K562 (cell line): ENCODE results near the gene HSPA5. TPM values are rescaled to one million over a fixed set of nuclear protein-coding genes. Genes with fewer than 3 reads are reported as not detected.

ENCODE experiments used
- CBX3 ChIP-seq, 2 experiments: IDR thresholded peaks; 1 replicate in 1 of 2; 2 replicates in 1 of 2; pipeline ENCODE4 v1.6.1; 2012; ENCODE audit warnings: inconsistent platforms in 2 of 2, low read length in 2 of 2, borderline replicate concordance in 1 of 2, control low read depth in 1 of 2
- CREB3L1 ChIP-seq: fragments of 450-650 bp; IDR thresholded peaks from 2 replicates; pipeline ENCODE4 v1.6.1; 2014; ENCODE audit warnings: low read depth, mild to moderate bottlenecking, moderate library complexity, borderline replicate concordance
- E2F5 ChIP-seq: sonication (generic); formaldehyde crosslinking; IDR thresholded peaks from 2 replicates; pipeline ENCODE4 v1.8.0; 2022; ENCODE audit warnings: mild to moderate bottlenecking, missing genetic modification reagents
- FOS ChIP-seq: IDR thresholded peaks from 3 replicates; pipeline ENCODE4 v1.6.1; 2011; ENCODE audit not compliant: insufficient read length; ENCODE audit errors: extremely low read depth
- FOXJ2 ChIP-seq: fragments of 200-800 bp; sonication (Bioruptor generic); IDR thresholded peaks from 2 replicates; pipeline ENCODE4 v1.6.1; 2016; ENCODE audit warnings: missing genetic modification characterization, missing compliant biosample characterization
- NONO ChIP-seq, 2 experiments: fragments of 200-400 bp in 1 of 2; fragments of 450-650 bp in 1 of 2; formaldehyde crosslinking in 1 of 2; IDR thresholded peaks; 2 replicates each; pipeline ENCODE4 v1.6.1; 2017; ENCODE audit warnings: low read depth in 2 of 2, mild to moderate bottlenecking in 2 of 2, moderate library complexity in 2 of 2, low read length in 1 of 2
- SMARCE1 ChIP-seq: fragments of 450-650 bp; IDR thresholded peaks from 2 replicates; pipeline ENCODE4 v1.7.1; 2016; ENCODE audit warnings: mild to moderate bottlenecking
- SREBF2 ChIP-seq: sonication (generic); formaldehyde crosslinking; IDR thresholded peaks from 2 replicates; pipeline ENCODE4 v1.4.0; 2020; ENCODE audit warnings: mild to moderate bottlenecking, missing genetic modification reagents
- THRA ChIP-seq: fragments of 450-650 bp; IDR thresholded peaks from 2 replicates; pipeline ENCODE4 v1.6.1; 2017; ENCODE audit warnings: mild to moderate bottlenecking, moderate library complexity
- ZBTB11 ChIP-seq, 3 experiments: fragments of 200-800 bp in 1 of 3; fragments of 250-450 bp in 1 of 3; fragments of 450-650 bp in 1 of 3; sonication (Bioruptor Pico) in 1 of 3; sonication (Bioruptor generic) in 1 of 3; formaldehyde crosslinking in 1 of 3; IDR thresholded peaks; 2 replicates each; pipeline versions ENCODE4 v1.6.1 to v1.8.0; 2016 to 2022; ENCODE audit warnings: mild to moderate bottlenecking in 2 of 3, missing genetic modification characterization in 2 of 3, missing compliant biosample characterization in 1 of 3, moderate library complexity in 1 of 3
- ZNF407 ChIP-seq: fragments of 450-650 bp; IDR thresholded peaks from 2 replicates; pipeline ENCODE4 v1.6.1; 2016; ENCODE audit warnings: low read depth
- polyA plus RNA-seq, 8 experiments: library from polyadenylated mRNA; depleted of rRNA in 4 of 8; stranded (reverse) in 5 of 8; unstranded in 3 of 8; fragments of >200 nt; fragmentation: Nextera tagmentation in 2 of 8; fragmentation: Illumina TruSeq in 1 of 8; extraction: Ambion mirVana in 2 of 8; extraction: Trizol in 1 of 8; gene quantifications; 2 replicates each; pipeline versions ENCODE4 v1.2.1 to v1.2.3, GENCODE V29; 2011 to 2014; ENCODE audit warnings: inconsistent platforms in 1 of 8, missing spikeins in 1 of 8
- total RNA-seq, 7 experiments: library from RNA; depleted of rRNA in 6 of 7; stranded (reverse); fragments of >200 nt in 6 of 7; fragmentation: Illumina TruSeq in 2 of 7; extraction: Trizol in 2 of 7; gene quantifications; 2 replicates each; pipeline versions ENCODE4 v1.2.1 to v1.2.3, GENCODE V29; 2011 to 2021; ENCODE audit warnings: low replicate concordance in 1 of 7

HSPA5 gene
- total and polyA plus RNA-seq, 9 of the 15 experiments (the other 6 are each of a cell fraction or from before 2014, with no cell fraction given): 48.0 to 265 (median 113) TPM

GRCh38 chr9:125284855-125285254 is 43.7 kb upstream of the HSPA5 start (continued):
- TF ChIP-seq ZNF407 (no peak), CBX3 (IDR thresholded peaks at IDR 0.05; ENCODE audit: borderline replicate concordance in 1 of 2, low read length in 2 of 2) (peak in 1 of 2 experiments; percentile 47; a peak in 1 of 3 replicates), SREBF2 (CRISPR knock-in tag) (no peak), NONO (IDR thresholded peaks at IDR 0.05; ENCODE audit: low read depth in 2 of 2, low read length in 1 of 2) (peak in 1 of 2 experiments; percentile 90; a peak in 2 of 4 replicates), FOXJ2 (tag) (peak; percentile 83), E2F5 (0 out of 2 replicates have a peak, but pooled peaks have one; percentile 35), THRA (no peak), FOS (no peak), CREB3L1 (peak; percentile 67; the same call in 1 of the 2 replicates), ZBTB11 (CRISPR knock-in tag; IDR thresholded peaks at IDR 0.05) (peak in 1 of 3 experiments; percentile 91; a peak in 2 of 6 replicates), SMARCE1 (peak; percentile 99)
